Endothelial cell of umbilical vein (primary cell): Measurements from ENCODE around the gene SLC49A3. TPM values are rescaled to one million over a fixed set of nuclear protein-coding genes. Genes with fewer than 3 reads are reported as not detected.

ENCODE experiments used
- BruUV-seq: library from RNA; stranded (reverse); fragments of 400-500 nt; replicated peaks from 2 replicates; lab custom pipeline; 2021; lab: Mats Ljungman, UMichigan
- CTCF ChIA-PET: fragments of 300-600, 350-600 bp; sonication (Branson Sonifier 250); formaldehyde crosslinking; loops from one replicate; lab custom pipeline; 2021; ENCODE audit warnings: antibody characterized with exemption, inconsistent platforms; lab: Charles Lee
- POLR2A ChIA-PET: fragments of 300-600, 350-600 bp; sonication (Branson Sonifier 250); formaldehyde crosslinking; loops from one replicate; lab custom pipeline; 2021; ENCODE audit warnings: antibody characterized with exemption, inconsistent platforms; lab: Charles Lee
- DNase-seq: peaks from one replicate; pipeline ENCODE4 v3.0.0-alpha.2; 2011; ENCODE audit warnings: low read depth, low spot score
- FAIRE-seq: peaks from 2 replicates; lab custom pipeline; 2011; peaks lifted over from hg19 to GRCh38; lab: Jason Lieb, UNC
- H2AFZ ChIP-seq: 2 replicates; pipeline ENCODE4 v1.6.0; 2012; ENCODE audit warnings: low read depth, low read length, control low read depth, inconsistent platforms
- H3K27ac ChIP-seq: 2 replicates; pipeline ENCODE4 v1.5.1; 2011; ENCODE audit warnings: low read depth, mild to moderate bottlenecking, control low read depth, low read length, moderate library complexity; ENCODE audit not compliant: insufficient read depth
- H3K27me3 ChIP-seq, 2 experiments: 2 replicates each; pipeline versions ENCODE4 v1.6.0 to v1.6.1; 2011; ENCODE audit warnings: low read length in 2 of 2, mixed read lengths in 1 of 2; ENCODE audit not compliant: control insufficient read depth in 2 of 2, insufficient read depth in 2 of 2
- H3K36me3 ChIP-seq, 2 experiments: 2 replicates in 1 of 2; 3 replicates in 1 of 2; pipeline ENCODE4 v1.5.1; 2011; ENCODE audit warnings: low read length in 2 of 2, mild to moderate bottlenecking in 1 of 2, moderate library complexity in 1 of 2; ENCODE audit not compliant: control insufficient read depth in 2 of 2, insufficient read depth in 2 of 2; ENCODE audit errors: extremely low read depth in 1 of 2
- H3K4me1 ChIP-seq: 3 replicates; pipeline ENCODE4 v1.5.1; 2011; ENCODE audit warnings: mild to moderate bottlenecking, low read length; ENCODE audit not compliant: control insufficient read depth, insufficient read depth; ENCODE audit errors: extremely low read depth
- H3K4me2 ChIP-seq: 2 replicates; pipeline ENCODE4 v1.6.1; 2011; ENCODE audit warnings: low read length, control low read depth, mixed read lengths; ENCODE audit not compliant: insufficient read depth
- H3K4me3 ChIP-seq, 3 experiments: fragments of 200-600 bp in 1 of 3; sonication (generic), shearing (Covaris generic) in 1 of 3; replicated peaks in 1 of 3; 2 replicates each; pipeline ENCODE4 v1.5.1; 2011 to 2016; ENCODE audit warnings: control low read depth in 3 of 3, low read length in 3 of 3, mild to moderate bottlenecking in 2 of 3, inconsistent platforms in 1 of 3, low read depth in 1 of 3, moderate library complexity in 1 of 3; ENCODE audit not compliant: insufficient read depth in 1 of 3
- H3K79me2 ChIP-seq: 2 replicates; pipeline ENCODE4 v1.6.0; 2012; ENCODE audit warnings: low read length, inconsistent platforms; ENCODE audit not compliant: control insufficient read depth, insufficient read depth
- H3K9ac ChIP-seq: replicated peaks from 2 replicates; pipeline ENCODE3; 2011; ENCODE audit warnings: low read length, control low read depth; ENCODE audit not compliant: insufficient read depth; ENCODE audit errors: extremely low read depth
- H3K9me1 ChIP-seq: replicated peaks from 3 replicates; pipeline ENCODE4 v1.6.0; 2011; ENCODE audit warnings: mild to moderate bottlenecking, low read length; ENCODE audit not compliant: control insufficient read depth, insufficient read depth; ENCODE audit errors: extremely low read depth
- H3K9me3 ChIP-seq: replicated peaks from 2 replicates; pipeline ENCODE4 v1.5.1; 2012; ENCODE audit warnings: low read length, inconsistent platforms; ENCODE audit not compliant: control insufficient read depth, insufficient read depth
- H4K20me1 ChIP-seq: replicated peaks from 2 replicates; pipeline ENCODE3; 2011; ENCODE audit warnings: mild to moderate bottlenecking, low read length; ENCODE audit not compliant: control insufficient read depth, insufficient read depth; ENCODE audit errors: extremely low read depth
- EZH2 ChIP-seq: IDR thresholded peaks from 2 replicates; pipeline ENCODE4 v1.6.1; 2012; ENCODE audit warnings: borderline replicate concordance, low read depth, mild to moderate bottlenecking, moderate library complexity, low read length, inconsistent platforms; ENCODE audit not compliant: severe bottlenecking
- FOS ChIP-seq: IDR thresholded peaks from 2 replicates; pipeline ENCODE4 v1.6.1; 2011; ENCODE audit warnings: mild to moderate bottlenecking, low read length, moderate library complexity, borderline replicate concordance; ENCODE audit not compliant: insufficient read depth
- GATA2 ChIP-seq: IDR thresholded peaks from 2 replicates; pipeline ENCODE4 v1.7.0; 2011; ENCODE audit warnings: low read depth, mild to moderate bottlenecking, moderate library complexity, mixed read lengths, low read length; ENCODE audit not compliant: insufficient read length, insufficient read depth
- JUN ChIP-seq: IDR thresholded peaks from 2 replicates; pipeline ENCODE4 v1.6.1; 2011; ENCODE audit warnings: borderline replicate concordance, low read depth; ENCODE audit not compliant: insufficient read length, insufficient read depth
- MYC ChIP-seq: IDR thresholded peaks from one replicate; pipeline ENCODE4 v1.6.1; 2011; ENCODE audit warnings: mild to moderate bottlenecking, low read depth, low read length
- POLR2A ChIP-seq: IDR thresholded peaks from 2 replicates; pipeline ENCODE4 v1.6.1; 2012; ENCODE audit warnings: low read depth, mild to moderate bottlenecking, control low read depth, low read length
- POLR2AphosphoS5 ChIP-seq: IDR thresholded peaks from 2 replicates; pipeline ENCODE4 v1.6.1; 2012; ENCODE audit warnings: low read depth, mild to moderate bottlenecking, control low read depth, low read length, moderate library complexity; ENCODE audit not compliant: insufficient read depth
- dilution Hi-C: fragments of 300-500 bp; cut with MboI; formaldehyde crosslinking; loops from one replicate; pipeline ENCODE4 v1.15.0; 2019; ENCODE audit warnings: low sequenced_read_pairs; ENCODE audit not compliant: extremely low pct_ligation_motif_present
- intact Hi-C: fragments of 100-400 bp; cut with micrococcal nuclease; formaldehyde crosslinking; loops from one replicate; pipeline ENCODE4 v1.10.0; 2022
- polyA plus RNA-seq, 4 experiments: library from polyadenylated mRNA; depleted of rRNA in 3 of 4; stranded (reverse) in 3 of 4; unstranded in 1 of 4; fragments of >200 nt; gene quantifications; 2 replicates each; pipeline versions ENCODE4 v1.2.1 to v1.2.3, GENCODE V29; 2011 to 2012; ENCODE audit warnings: missing spikeins in 1 of 4
- total RNA-seq: library from RNA; stranded (reverse); gene quantifications from 2 replicates; pipeline ENCODE4 v1.2.3, GENCODE V29; 2021
- TF ChIP-seq, protein P1 (sequence below): IDR thresholded peaks from 2 replicates; pipeline ENCODE4 v1.6.1; 2011; ENCODE audit not compliant: insufficient read depth, insufficient read length
- TF ChIP-seq, protein P2 (sequence below), 2 donors: IDR thresholded peaks; 1 replicate in 1 of 2; 2 replicates in 1 of 2; pipeline ENCODE4 v1.5.1; 2011; ENCODE audit warnings: low read length in 2 of 2, mild to moderate bottlenecking in 2 of 2, moderate library complexity in 2 of 2, control low read depth in 1 of 2, inconsistent platforms in 1 of 2, low read depth in 1 of 2; ENCODE audit not compliant: insufficient read depth in 1 of 2; ENCODE audit errors: extremely low read depth in 1 of 2

SLC49A3 gene
- total and polyA plus RNA-seq, 2 donors (not counting 3 experiments of a cell fraction or from before 2014, with no cell fraction given): 4.2 to 11.5 TPM

DNA sequence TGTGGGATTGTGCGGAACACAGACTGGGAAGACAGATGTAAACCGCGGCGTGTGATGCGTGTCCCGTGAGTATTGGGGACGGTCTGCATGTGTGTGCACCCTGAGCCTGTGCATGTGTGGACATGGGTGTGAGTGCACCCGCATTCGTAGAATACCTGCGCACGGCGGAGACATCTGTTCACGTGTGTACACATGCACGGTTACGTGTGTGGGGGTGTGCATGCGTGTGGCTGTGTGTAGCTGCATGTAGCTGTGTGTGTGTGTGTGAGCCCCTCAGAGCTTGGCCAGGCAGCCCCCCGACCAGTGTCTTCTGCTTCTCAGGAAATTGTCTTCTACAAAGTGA, 34.5 kb downstream of the SLC49A3 start:
- dilution Hi-C loops: no loop called here
- H3K36me3 ChIP-seq: no peaks in the 10 kb centered on the region
- H3K9ac ChIP-seq: no peak overlapping the region
- no peak overlapping the region for H3K4me3 ChIP-seq
- ChIA-PET CTCF (no interaction called here), POLR2A (no interaction called here)
- H3K79me2 ChIP-seq: no peaks in the 10 kb centered on the region
- H3K27me3 ChIP-seq: no peaks in the 10 kb centered on the region
- no peaks in the 10 kb centered on the region for H3K4me1 ChIP-seq
- H3K4me2 ChIP-seq: no peak overlapping the region
- no TSS peak for BruUV-seq
- no peaks in the 10 kb centered on the region for H3K9me1 ChIP-seq
- no peaks in the 10 kb centered on the region for H4K20me1 ChIP-seq
- TF ChIP-seq POLR2A: no peak
- TF ChIP-seq, protein P1, sequence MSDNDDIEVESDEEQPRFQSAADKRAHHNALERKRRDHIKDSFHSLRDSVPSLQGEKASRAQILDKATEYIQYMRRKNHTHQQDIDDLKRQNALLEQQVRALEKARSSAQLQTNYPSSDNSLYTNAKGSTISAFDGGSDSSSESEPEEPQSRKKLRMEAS: no peak
- TF ChIP-seq EZH2: no peak
- TF ChIP-seq, protein P2, sequence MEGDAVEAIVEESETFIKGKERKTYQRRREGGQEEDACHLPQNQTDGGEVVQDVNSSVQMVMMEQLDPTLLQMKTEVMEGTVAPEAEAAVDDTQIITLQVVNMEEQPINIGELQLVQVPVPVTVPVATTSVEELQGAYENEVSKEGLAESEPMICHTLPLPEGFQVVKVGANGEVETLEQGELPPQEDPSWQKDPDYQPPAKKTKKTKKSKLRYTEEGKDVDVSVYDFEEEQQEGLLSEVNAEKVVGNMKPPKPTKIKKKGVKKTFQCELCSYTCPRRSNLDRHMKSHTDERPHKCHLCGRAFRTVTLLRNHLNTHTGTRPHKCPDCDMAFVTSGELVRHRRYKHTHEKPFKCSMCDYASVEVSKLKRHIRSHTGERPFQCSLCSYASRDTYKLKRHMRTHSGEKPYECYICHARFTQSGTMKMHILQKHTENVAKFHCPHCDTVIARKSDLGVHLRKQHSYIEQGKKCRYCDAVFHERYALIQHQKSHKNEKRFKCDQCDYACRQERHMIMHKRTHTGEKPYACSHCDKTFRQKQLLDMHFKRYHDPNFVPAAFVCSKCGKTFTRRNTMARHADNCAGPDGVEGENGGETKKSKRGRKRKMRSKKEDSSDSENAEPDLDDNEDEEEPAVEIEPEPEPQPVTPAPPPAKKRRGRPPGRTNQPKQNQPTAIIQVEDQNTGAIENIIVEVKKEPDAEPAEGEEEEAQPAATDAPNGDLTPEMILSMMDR (IDR thresholded peaks at IDR 0.05; ENCODE audit: extremely low read depth in 1 of 2, insufficient read depth in 1 of 2, low read depth in 1 of 2, low read length in 2 of 2): no peak
- TF ChIP-seq MYC: no peak
- TF ChIP-seq GATA2: no peak
- no peak for TF ChIP-seq POLR2AphosphoS5
- no peak for TF ChIP-seq FOS
- no peak for TF ChIP-seq JUN
- no peak overlapping the region for H3K27ac ChIP-seq
- H3K9me3 ChIP-seq: no peaks in the 10 kb centered on the region
- H2AFZ ChIP-seq: no peak overlapping the region
- FAIRE-seq (no peak), DNase-seq (no peak)
- intact Hi-C loops: no loop called here
